SU-DHL-6 (cell line): ENCODE data around the gene RNF220.

Experiments used
- EZH2phosphoT487 ChIP-seq: fragments of 200-600 bp; sonication (generic), shearing (Covaris generic); conservative IDR thresholded peaks from 2 replicates; pipeline ENCODE4 v1.6.1; 2018; ENCODE audit warnings: mild to moderate bottlenecking, antibody characterized with exemption, low read length, moderate library complexity, mixed read lengths
- TF ChIP-seq, protein P1 (sequence below): fragments of 200-600 bp; sonication (generic); IDR thresholded peaks from one replicate; pipeline ENCODE4 v1.5.1; 2017; ENCODE audit warnings: antibody characterized with exemption, mild to moderate bottlenecking, low read length, moderate library complexity; ENCODE audit not compliant: insufficient read depth, poor library complexity, severe bottlenecking

DNA sequence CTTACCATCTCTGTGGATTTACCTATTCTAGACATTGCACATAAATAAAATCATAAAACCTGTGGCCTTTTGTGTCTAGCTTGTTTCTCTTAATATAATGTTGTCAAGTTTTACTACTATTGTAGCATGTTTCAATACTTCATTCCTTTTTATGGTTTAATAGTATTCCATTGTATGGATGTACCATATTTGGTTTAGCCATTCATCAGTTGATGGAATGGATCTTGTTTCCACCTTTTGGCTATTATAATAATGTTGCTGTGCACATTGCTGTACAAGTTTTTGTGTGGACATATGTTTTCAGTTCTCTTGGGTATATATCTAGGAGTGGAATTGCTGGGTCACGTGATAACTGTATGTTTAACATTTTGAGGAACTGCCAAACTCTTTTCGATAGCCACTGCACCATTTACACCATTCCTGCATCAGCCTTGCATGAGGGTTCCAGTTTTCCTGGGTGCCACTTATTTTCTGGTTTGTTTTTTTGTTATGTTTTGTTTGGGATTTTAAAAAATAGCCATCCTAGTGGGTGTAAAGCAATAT is 66.9 kb downstream of the RNF220 start:
- TF ChIP-seq, protein P1, sequence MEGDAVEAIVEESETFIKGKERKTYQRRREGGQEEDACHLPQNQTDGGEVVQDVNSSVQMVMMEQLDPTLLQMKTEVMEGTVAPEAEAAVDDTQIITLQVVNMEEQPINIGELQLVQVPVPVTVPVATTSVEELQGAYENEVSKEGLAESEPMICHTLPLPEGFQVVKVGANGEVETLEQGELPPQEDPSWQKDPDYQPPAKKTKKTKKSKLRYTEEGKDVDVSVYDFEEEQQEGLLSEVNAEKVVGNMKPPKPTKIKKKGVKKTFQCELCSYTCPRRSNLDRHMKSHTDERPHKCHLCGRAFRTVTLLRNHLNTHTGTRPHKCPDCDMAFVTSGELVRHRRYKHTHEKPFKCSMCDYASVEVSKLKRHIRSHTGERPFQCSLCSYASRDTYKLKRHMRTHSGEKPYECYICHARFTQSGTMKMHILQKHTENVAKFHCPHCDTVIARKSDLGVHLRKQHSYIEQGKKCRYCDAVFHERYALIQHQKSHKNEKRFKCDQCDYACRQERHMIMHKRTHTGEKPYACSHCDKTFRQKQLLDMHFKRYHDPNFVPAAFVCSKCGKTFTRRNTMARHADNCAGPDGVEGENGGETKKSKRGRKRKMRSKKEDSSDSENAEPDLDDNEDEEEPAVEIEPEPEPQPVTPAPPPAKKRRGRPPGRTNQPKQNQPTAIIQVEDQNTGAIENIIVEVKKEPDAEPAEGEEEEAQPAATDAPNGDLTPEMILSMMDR = no peak
- no peak for TF ChIP-seq EZH2phosphoT487
